ENCODE results near the gene TMEM60.

DNA sequence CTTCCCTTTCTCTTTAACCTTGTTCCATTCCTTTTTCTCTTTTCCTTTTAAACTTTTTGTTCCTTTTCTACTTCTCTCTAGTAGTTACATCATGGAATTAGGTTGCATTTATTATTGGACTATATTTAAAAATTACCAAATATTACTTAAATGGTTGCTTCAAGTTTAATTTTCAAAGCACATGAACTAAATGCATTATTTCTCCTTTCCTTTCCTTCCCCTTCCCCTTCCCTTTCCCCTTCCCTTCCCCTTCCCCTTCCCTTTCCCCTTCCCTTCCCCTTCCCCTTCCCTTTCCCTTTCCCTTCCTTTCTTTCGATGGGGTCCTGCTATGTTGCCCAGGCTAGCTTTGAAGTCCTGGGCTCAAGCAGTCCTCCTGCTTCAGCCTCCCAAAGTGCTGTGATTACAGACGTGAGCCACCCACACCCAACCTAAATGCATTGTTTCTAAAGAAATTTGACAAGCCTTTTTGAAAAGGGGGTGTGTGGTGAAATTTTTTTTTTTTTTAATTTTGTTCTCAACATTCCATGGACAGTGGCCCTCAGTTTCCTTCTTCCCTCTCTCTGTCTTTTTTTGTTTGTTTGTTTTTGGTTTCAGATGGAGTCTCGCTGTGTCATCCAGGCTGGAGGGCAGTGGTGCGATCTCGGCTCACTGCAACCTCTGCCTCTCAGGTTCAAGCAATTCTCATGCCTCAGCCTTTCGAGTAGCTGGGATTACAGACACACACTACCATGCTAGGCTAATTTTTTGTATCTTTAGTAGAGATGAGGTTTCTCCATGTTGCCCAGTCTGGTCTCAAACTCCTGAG lies 31.2 kb downstream of the TMEM60 start:
- TF ChIP-seq, protein P1, sequence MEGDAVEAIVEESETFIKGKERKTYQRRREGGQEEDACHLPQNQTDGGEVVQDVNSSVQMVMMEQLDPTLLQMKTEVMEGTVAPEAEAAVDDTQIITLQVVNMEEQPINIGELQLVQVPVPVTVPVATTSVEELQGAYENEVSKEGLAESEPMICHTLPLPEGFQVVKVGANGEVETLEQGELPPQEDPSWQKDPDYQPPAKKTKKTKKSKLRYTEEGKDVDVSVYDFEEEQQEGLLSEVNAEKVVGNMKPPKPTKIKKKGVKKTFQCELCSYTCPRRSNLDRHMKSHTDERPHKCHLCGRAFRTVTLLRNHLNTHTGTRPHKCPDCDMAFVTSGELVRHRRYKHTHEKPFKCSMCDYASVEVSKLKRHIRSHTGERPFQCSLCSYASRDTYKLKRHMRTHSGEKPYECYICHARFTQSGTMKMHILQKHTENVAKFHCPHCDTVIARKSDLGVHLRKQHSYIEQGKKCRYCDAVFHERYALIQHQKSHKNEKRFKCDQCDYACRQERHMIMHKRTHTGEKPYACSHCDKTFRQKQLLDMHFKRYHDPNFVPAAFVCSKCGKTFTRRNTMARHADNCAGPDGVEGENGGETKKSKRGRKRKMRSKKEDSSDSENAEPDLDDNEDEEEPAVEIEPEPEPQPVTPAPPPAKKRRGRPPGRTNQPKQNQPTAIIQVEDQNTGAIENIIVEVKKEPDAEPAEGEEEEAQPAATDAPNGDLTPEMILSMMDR (conservative IDR thresholded peaks at IDR 0.05 in 1 of 2, IDR thresholded peaks at IDR 0.05 in 1 of 2; ENCODE audit: extremely low read depth in 1 of 2, insufficient read depth in 1 of 2, low read depth in 1 of 2, low read length in 2 of 2) = no peak
- TF ChIP-seq EZH2 (IDR thresholded peaks at IDR 0.05; ENCODE audit: borderline replicate concordance, low read length) = no peak
